ENCODE results near the gene NUP155.
"Not testable (repeated sequence)": the region's sequence is repeated elsewhere in the genome, so short reads cannot be mapped to it uniquely, and the experiment has no call there.

Gene NUP155

GRCh38 chr5:37370864-37371726, at the start of gene NUP155:
NUP155 (minus strand) TSS chr5:37371106; CDS start chr5:37370977, 129 bp downstream.
- DNase-seq = peak; percentile 97

GRCh38 chr5:37417347-37417746, 46.4 kb upstream of the NUP155 start:
- no peak for DNase-seq

GRCh38 chr5:37415456-37415855, 44.5 kb upstream of the NUP155 start:
- not testable (repeated sequence) for DNase-seq

- DNase-seq = no peak
Observed at GRCh38 chr5:37412515-37412914, 41.6 kb upstream of the NUP155 start.

GRCh38 chr5:37400501-37400900, 29.6 kb upstream of the NUP155 start:
- no peak for DNase-seq

GRCh38 chr5:37396352-37396751, 25.4 kb upstream of the NUP155 start:
- DNase-seq = no peak

- no peak for DNase-seq
Observed at GRCh38 chr5:37391591-37391990, 20.7 kb upstream of the NUP155 start.

- peak; percentile 92 for DNase-seq
Observed at GRCh38 chr5:37379100-37379628, 8.3 kb upstream of the NUP155 start, which contains the start of gene WDR70. WDR70 (plus strand) TSS chr5:37379318; CDS start chr5:37379368, 50 bp downstream.

- DNase-seq = not testable (repeated sequence)
Observed at GRCh38 chr5:37378066-37378465, 7.2 kb upstream of the NUP155 start.

GRCh38 chr5:37375091-37375490, 4.2 kb upstream of the NUP155 start:
- no peak for DNase-seq

GRCh38 chr5:37370550-37370863, 399 bp downstream of the NUP155 start:
- no peak for DNase-seq

GRCh38 chr5:37355161-37355560, 15.7 kb downstream of the NUP155 start:
- no peak for DNase-seq

- not testable (repeated sequence) for DNase-seq
Observed at GRCh38 chr5:37342741-37343140, 28.2 kb downstream of the NUP155 start.

GRCh38 chr5:37334754-37335153, 36.2 kb downstream of the NUP155 start:
- DNase-seq = not testable (repeated sequence)

GRCh38 chr5:37326536-37326935, 44.4 kb downstream of the NUP155 start:
- DNase-seq = no peak

- DNase-seq = no peak
Observed at GRCh38 chr5:37323607-37324006, 47.3 kb downstream of the NUP155 start.

GRCh38 chr5:37319037-37319782, 51.7 kb downstream of the NUP155 start:
- DNase-seq = no peak

- DNase-seq = no peak
Observed at GRCh38 chr5:37316027-37316426, 54.9 kb downstream of the NUP155 start.

- DNase-seq = no peak
Observed at GRCh38 chr5:37310360-37310759, 60.5 kb downstream of the NUP155 start.

GRCh38 chr5:37308793-37309192, 62.1 kb downstream of the NUP155 start:
- DNase-seq = no peak

GRCh38 chr5:37304888-37305287, 66.0 kb downstream of the NUP155 start:
- DNase-seq = no peak

GRCh38 chr5:37296313-37296712, 74.6 kb downstream of the NUP155 start:
- not testable (repeated sequence) for DNase-seq

GRCh38 chr5:37283214-37283820, 87.6 kb downstream of the NUP155 start:
- no peak for DNase-seq

Measured in midbrain (tissue), 1 donor.